PC-3 (cell line): ENCODE data around the gene NBAS. TPM values are rescaled to one million over a fixed set of nuclear protein-coding genes. Genes with fewer than 3 reads are reported as not detected.
A peak's percentile ranks its signal among the peaks of the same experiment; 100 is the strongest.

Experiments
- ATAC-seq: fragments of 200-7000 bp; cut with Tn5 transposase; 2 replicates; pipeline ENCODE4 v1.9.1; 2020; ENCODE audit warnings: mild to moderate bottlenecking, moderate library complexity
- BruUV-seq: library from RNA; stranded (reverse); fragments of 400-500 nt; replicated peaks from 2 replicates; lab custom pipeline; 2021; lab: Mats Ljungman, UMichigan
- CTCF ChIA-PET: fragments of 300-600 bp; sonication (Branson Sonifier 250); formaldehyde crosslinking; loops from one replicate; lab custom pipeline; 2022; ENCODE audit warnings: antibody characterized with exemption; lab: Charles Lee
- POLR2A ChIA-PET: fragments of 300-600 bp; sonication (Branson Sonifier 250); formaldehyde crosslinking; loops from one replicate; lab custom pipeline; 2022; ENCODE audit warnings: antibody characterized with exemption; ENCODE audit not compliant: unreplicated experiment; lab: Charles Lee
- DNase-seq: peaks from one replicate; pipeline ENCODE4 v3.0.0-alpha.2; 2015
- H2AFZ ChIP-seq: fragments of 300-600 bp; sonication (generic); 2 replicates; pipeline ENCODE4 v1.6.0; 2016; ENCODE audit warnings: antibody characterized with exemption, low read length
- H3F3A ChIP-seq: fragments of 300-600 bp; sonication (generic); one replicate; pipeline ENCODE4 v1.6.0; 2017; ENCODE audit warnings: antibody characterized with exemption, low read length, control low read depth, mild to moderate bottlenecking; ENCODE audit not compliant: unreplicated experiment
- H3K27ac ChIP-seq: fragments of 300-600 bp; sonication (generic); 2 replicates; pipeline ENCODE4 v1.5.1; 2016; ENCODE audit warnings: mild to moderate bottlenecking, low read length
- H3K27me3 ChIP-seq: fragments of 300-600 bp; sonication (generic); 2 replicates; pipeline ENCODE4 v1.6.1; 2016; ENCODE audit warnings: low read length, mixed read lengths
- H3K36me3 ChIP-seq: fragments of 300-600 bp; sonication (generic); 2 replicates; pipeline ENCODE4 v1.6.1; 2016; ENCODE audit warnings: low read depth, mixed run types, low read length, mixed read lengths
- H3K4me1 ChIP-seq: fragments of 300-600 bp; sonication (generic); 2 replicates; pipeline ENCODE4 v1.5.1; 2016; ENCODE audit warnings: low read length; ENCODE audit not compliant: insufficient read depth
- H3K4me2 ChIP-seq: fragments of 300-600 bp; sonication (generic); 2 replicates; pipeline ENCODE4 v1.6.0; 2016; ENCODE audit warnings: low read length
- H3K4me3 ChIP-seq: fragments of 300-600 bp; sonication (generic); 2 replicates; pipeline ENCODE4 v1.5.1; 2016; ENCODE audit warnings: mild to moderate bottlenecking, low read length, mixed read lengths
- H3K79me2 ChIP-seq: fragments of 300-600 bp; sonication (generic); 2 replicates; pipeline ENCODE4 v1.6.1; 2017; ENCODE audit warnings: low read length, mixed read lengths
- H3K9ac ChIP-seq: fragments of 300-600 bp; sonication (generic); 2 replicates; pipeline ENCODE4 v1.6.0; 2016; ENCODE audit warnings: mild to moderate bottlenecking, low read length
- H3K9me2 ChIP-seq: fragments of 300-600 bp; sonication (generic); replicated peaks from 2 replicates; pipeline ENCODE4 v1.6.1; 2016; ENCODE audit warnings: mixed run types, low read length, mixed read lengths
- H3K9me3 ChIP-seq: fragments of 300-600 bp; sonication (generic); 2 replicates; pipeline ENCODE4 v1.6.1; 2016; ENCODE audit warnings: low read length, mixed read lengths
- H4K20me1 ChIP-seq: fragments of 300-600 bp; sonication (generic); 2 replicates; pipeline ENCODE4 v1.6.1; 2016; ENCODE audit warnings: low read length, mixed read lengths
- CTCF ChIP-seq: fragments of 300-600 bp; sonication (generic); conservative IDR thresholded peaks from 2 replicates; pipeline ENCODE4 v1.5.1; 2017; ENCODE audit warnings: antibody characterized with exemption, low read depth, mild to moderate bottlenecking, low read length
- EZH2 ChIP-seq: fragments of 300-600 bp; sonication (generic); IDR thresholded peaks from one replicate; pipeline ENCODE4 v1.6.1; 2017; ENCODE audit warnings: antibody characterized with exemption, mild to moderate bottlenecking, low read length; ENCODE audit not compliant: unreplicated experiment
- EZH2phosphoT487 ChIP-seq: fragments of 300-600 bp; sonication (generic); IDR thresholded peaks from 2 replicates; pipeline ENCODE4 v1.6.1; 2018; ENCODE audit warnings: mild to moderate bottlenecking, antibody characterized with exemption, low read length, borderline replicate concordance
- intact Hi-C: fragments of 100-400 bp; cut with micrococcal nuclease; formaldehyde crosslinking; loops from 2 replicates; pipeline ENCODE4 v1.9.0; 2023
- total RNA-seq: library from RNA; depleted of rRNA; stranded (reverse); fragments of >200 nt; gene quantifications from 2 replicates; pipeline ENCODE4 v1.2.3, GENCODE V29; 2014

The NBAS gene
- total RNA-seq, 1 experiment from 2014 or later, result 37.2 TPM

GRCh38 chr2:15169326-15170069 lies 391.6 kb downstream of the NBAS start:
- DNase-seq, result peak; percentile 87
- BruUV-seq, result no TSS peak
- TF ChIP-seq CTCF (no peak), EZH2 (no peak), EZH2phosphoT487 (no peak)
- H3K4me1 ChIP-seq, result peaks cover 10% of the 10 kb centered on the region
- no peaks in the 10 kb centered on the region for H3K27me3 ChIP-seq
- no peak overlapping the region for H3K9ac ChIP-seq
- H3K4me3 ChIP-seq, result no peak overlapping the region
- no peak overlapping the region for H3K4me2 ChIP-seq
- intact Hi-C loops, result loop anchor here (10.0 kb wide), 1 partner anchor 405 kb away; no protein-coding TSS in a partner anchor
- CTCF ChIA-PET, result no interaction called here
- POLR2A ChIA-PET, result no interaction called here
- no peak overlapping the region for H2AFZ ChIP-seq
- H3K36me3 ChIP-seq, result no peaks in the 10 kb centered on the region
- H3K79me2 ChIP-seq, result no peaks in the 10 kb centered on the region
- no peaks in the 10 kb centered on the region for H4K20me1 ChIP-seq
- peak; percentile 90 for ATAC-seq
- H3K9me3 ChIP-seq, result no peaks in the 10 kb centered on the region
- no peak overlapping the region; the same call in 1 of the 2 replicates for H3K27ac ChIP-seq
- H3K9me2 ChIP-seq, result no peaks in the 10 kb centered on the region
- H3F3A ChIP-seq, result no peaks in the 10 kb centered on the region

- ChIA-PET POLR2A (no interaction called here), CTCF (no interaction called here)
- H3K27me3 ChIP-seq, result no peaks in the 10 kb centered on the region
- no peak overlapping the region for H2AFZ ChIP-seq
- H3K4me2 ChIP-seq, result no peak overlapping the region
- no peaks in the 10 kb centered on the region for H3K9me3 ChIP-seq
- TF ChIP-seq EZH2phosphoT487 (no peak), CTCF (no peak), EZH2 (no peak)
- peaks cover 10% of the 10 kb centered on the region for H3K4me1 ChIP-seq
- no TSS peak for BruUV-seq
- H3K4me3 ChIP-seq, result no peak overlapping the region
- ATAC-seq (no peak), DNase-seq (no peak)
- no peaks in the 10 kb centered on the region for H3K9me2 ChIP-seq
- H3K9ac ChIP-seq, result no peak overlapping the region
- H3K27ac ChIP-seq, result no peak overlapping the region
- no peaks in the 10 kb centered on the region for H3K79me2 ChIP-seq
- no peaks in the 10 kb centered on the region for H3K36me3 ChIP-seq
- H4K20me1 ChIP-seq, result no peaks in the 10 kb centered on the region
- no peaks in the 10 kb centered on the region for H3F3A ChIP-seq
- intact Hi-C loops, result loop anchor here (10.0 kb wide), 1 partner anchor 407 kb away; no protein-coding TSS in a partner anchor
Observed at GRCh38 chr2:15168116-15168515, 393.0 kb downstream of the NBAS start.

GRCh38 chr2:15166878-15167277 lies 394.3 kb downstream of the NBAS start:
- Histone ChIP-seq H3K4me1 (peaks cover 10% of the 10 kb centered on the region), H3K4me2 (no peak overlapping the region), H3K9me2 (no peaks in the 10 kb centered on the region), H3K79me2 (no peaks in the 10 kb centered on the region), H3F3A (no peaks in the 10 kb centered on the region), H2AFZ (no peak overlapping the region), H4K20me1 (no peaks in the 10 kb centered on the region), H3K4me3 (no peak overlapping the region), H3K27me3 (no peaks in the 10 kb centered on the region), H3K9ac (no peak overlapping the region), H3K27ac (no peak overlapping the region), H3K9me3 (no peaks in the 10 kb centered on the region), H3K36me3 (no peaks in the 10 kb centered on the region)
- DNase-seq (no peak), ATAC-seq (no peak)
- ChIA-PET POLR2A (no interaction called here), CTCF (no interaction called here)
- no TSS peak for BruUV-seq
- intact Hi-C loops, result loop anchor here (10.0 kb wide), 1 partner anchor 408 kb away; no protein-coding TSS in a partner anchor
- TF ChIP-seq CTCF (no peak), EZH2phosphoT487 (no peak), EZH2 (no peak)
